ENCODE data around the gene TMEM63C.

The TMEM63C gene

DNA sequence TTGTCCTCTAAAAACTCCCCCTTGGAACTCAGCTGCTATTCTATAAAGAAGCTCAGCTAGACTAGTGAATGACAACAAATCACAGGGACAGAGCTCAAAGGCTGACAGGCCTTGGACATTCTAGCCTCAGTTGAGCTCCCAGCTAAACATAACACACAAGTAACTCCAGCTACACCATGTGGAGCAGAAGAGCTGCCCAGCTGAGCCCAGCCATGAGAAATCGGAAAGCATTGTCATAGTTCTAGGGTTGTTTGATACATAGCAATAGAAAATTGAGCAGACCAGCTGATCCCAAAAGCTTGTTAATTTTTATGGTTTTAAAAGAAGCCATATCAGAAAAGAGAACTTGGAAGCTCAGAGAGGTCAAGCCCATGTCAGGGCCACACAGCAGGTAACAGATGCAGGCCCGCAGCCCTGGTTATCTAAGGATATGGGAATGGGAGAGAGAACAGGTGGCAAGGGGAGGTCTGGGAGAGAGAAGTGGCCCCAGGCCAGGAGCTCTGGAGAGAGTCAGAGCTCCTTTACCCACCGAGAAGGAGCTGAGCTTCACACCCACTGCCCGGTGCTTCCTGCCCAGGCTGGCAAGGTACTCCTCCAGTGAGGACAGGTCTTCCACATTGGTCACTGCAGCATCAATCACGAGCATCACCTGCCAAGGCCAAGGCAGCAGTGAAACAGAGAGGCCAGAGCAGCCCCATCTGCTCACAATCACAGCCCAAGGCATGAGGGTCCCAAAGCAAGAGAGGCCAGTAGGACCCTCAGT lies 86.5 kb downstream of the TMEM63C start:
- H3K36me3 ChIP-seq, result no peaks in the 10 kb centered on the region
- no peak overlapping the region for H3K4me3 ChIP-seq (ENCODE audit: low read depth, low read length)
- peaks cover 33% of the 10 kb centered on the region for H3K27me3 ChIP-seq
- TF ChIP-seq CTCF (IDR thresholded peaks at IDR 0.05; ENCODE audit: low read depth, low read length), result no peak
- no peaks in the 10 kb centered on the region; the same call in 1 of the 2 replicates for H3K9me3 ChIP-seq
- DNase-seq, result no peak
- H3K4me1 ChIP-seq, result no peaks in the 10 kb centered on the region

DNA sequence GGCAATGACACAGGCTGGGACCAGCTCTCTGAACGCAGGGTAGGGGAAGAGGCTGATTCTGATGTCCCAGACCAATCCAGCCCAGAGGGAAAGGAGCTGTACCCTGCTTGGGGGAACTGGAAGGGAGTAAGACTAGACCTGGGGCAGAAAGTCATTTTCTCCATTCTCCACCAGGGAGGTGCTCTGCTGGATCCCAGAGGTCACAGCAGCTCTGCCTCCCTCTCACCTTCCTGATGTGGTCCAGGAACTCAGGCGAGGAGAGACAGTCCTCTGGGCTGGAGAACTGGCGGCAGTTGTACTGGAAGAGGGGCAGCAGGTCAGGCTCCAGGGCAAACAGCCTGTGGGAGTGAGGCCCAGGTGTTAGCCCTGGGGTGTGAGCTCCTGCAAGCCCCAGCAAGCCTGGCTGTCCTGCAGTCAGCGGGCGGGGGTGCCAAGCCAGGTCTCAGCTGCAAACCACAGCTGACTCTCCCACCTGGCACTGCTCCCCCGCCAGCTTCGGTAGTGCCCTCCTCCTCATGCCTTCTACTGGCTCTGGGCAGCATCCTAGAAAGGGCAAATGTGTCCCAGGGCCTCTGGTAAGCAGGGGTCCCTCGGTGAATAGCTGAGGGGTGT lies 87.5 kb downstream of the TMEM63C start:
- Histone ChIP-seq H3K4me1 (no peaks in the 10 kb centered on the region), H3K4me3 (ENCODE audit: low read depth, low read length) (no peak overlapping the region), H3K27me3 (peaks cover 33% of the 10 kb centered on the region), H3K36me3 (no peaks in the 10 kb centered on the region), H3K9me3 (no peaks in the 10 kb centered on the region; the same call in 1 of the 2 replicates)
- no peak for DNase-seq
- TF ChIP-seq CTCF (IDR thresholded peaks at IDR 0.05; ENCODE audit: low read depth, low read length), result no peak

GRCh38 chr14:77270361-77271112 lies 88.9 kb downstream of the TMEM63C start:
- Histone ChIP-seq H3K4me1 (no peaks in the 10 kb centered on the region; the same call in 1 of the 2 replicates), H3K4me3 (ENCODE audit: low read depth, low read length) (no peak overlapping the region), H3K9me3 (no peaks in the 10 kb centered on the region; the same call in 1 of the 2 replicates), H3K36me3 (no peaks in the 10 kb centered on the region), H3K27me3 (peaks cover 33% of the 10 kb centered on the region)
- no peak for DNase-seq
- TF ChIP-seq CTCF (IDR thresholded peaks at IDR 0.05; ENCODE audit: low read depth, low read length), result no peak

GRCh38 chr14:77271113-77271710 lies 89.6 kb downstream of the TMEM63C start, which contains the start of gene NGB:
Gene NGB (minus strand): TSS chr14:77271206. CDS start chr14:77270937, 269 bp downstream.
- H3K4me3 ChIP-seq (ENCODE audit: low read depth, low read length), result no peak within 1 kb of the TSS
- DNase-seq, result no peak
- peaks cover 33% of the 10 kb centered on the region for H3K27me3 ChIP-seq
- TF ChIP-seq CTCF (IDR thresholded peaks at IDR 0.05; ENCODE audit: low read depth, low read length), result no peak
- H3K9me3 ChIP-seq, result no peaks in the 10 kb centered on the region; the same call in 1 of the 2 replicates
- no peaks in the 10 kb centered on the region; the same call in 1 of the 2 replicates for H3K4me1 ChIP-seq
- no peaks in the 10 kb centered on the region for H3K36me3 ChIP-seq

DNA sequence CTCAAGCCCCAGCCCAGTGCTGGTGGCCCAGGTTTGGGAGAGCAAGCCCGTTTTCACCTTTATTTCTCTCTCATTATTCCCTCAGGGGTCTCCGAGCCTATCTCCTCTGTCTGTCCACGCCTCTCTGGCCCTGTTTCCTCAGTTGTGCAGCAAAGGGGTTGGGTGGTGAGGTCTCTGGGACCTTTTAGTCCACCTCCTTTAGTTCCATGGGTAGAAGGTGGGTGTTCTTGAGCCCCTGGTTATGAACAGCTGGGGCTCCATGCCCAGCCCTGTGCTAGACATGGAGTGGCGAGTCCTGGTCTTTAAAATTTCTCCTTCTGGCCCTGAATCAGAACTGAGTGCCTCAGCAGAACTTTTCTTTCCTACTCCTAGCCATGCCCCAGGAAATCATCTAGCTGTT lies 90.7 kb downstream of the TMEM63C start:
- H3K4me3 ChIP-seq (ENCODE audit: low read depth, low read length), result no peak overlapping the region
- DNase-seq, result no peak
- no peaks in the 10 kb centered on the region; the same call in 1 of the 2 replicates for H3K4me1 ChIP-seq
- no peaks in the 10 kb centered on the region for H3K36me3 ChIP-seq
- H3K9me3 ChIP-seq, result no peaks in the 10 kb centered on the region; the same call in 1 of the 2 replicates
- no peak for TF ChIP-seq CTCF (IDR thresholded peaks at IDR 0.05; ENCODE audit: low read depth, low read length)
- peaks cover 33% of the 10 kb centered on the region for H3K27me3 ChIP-seq

Data from BE2C (cell line).